ENCODE measurements around the gene SLC7A4.
"Not testable (repeated sequence)": the region's sequence is repeated elsewhere in the genome, so short reads cannot be mapped to it uniquely, and the experiment has no call there.

SLC7A4 gene, protein sequence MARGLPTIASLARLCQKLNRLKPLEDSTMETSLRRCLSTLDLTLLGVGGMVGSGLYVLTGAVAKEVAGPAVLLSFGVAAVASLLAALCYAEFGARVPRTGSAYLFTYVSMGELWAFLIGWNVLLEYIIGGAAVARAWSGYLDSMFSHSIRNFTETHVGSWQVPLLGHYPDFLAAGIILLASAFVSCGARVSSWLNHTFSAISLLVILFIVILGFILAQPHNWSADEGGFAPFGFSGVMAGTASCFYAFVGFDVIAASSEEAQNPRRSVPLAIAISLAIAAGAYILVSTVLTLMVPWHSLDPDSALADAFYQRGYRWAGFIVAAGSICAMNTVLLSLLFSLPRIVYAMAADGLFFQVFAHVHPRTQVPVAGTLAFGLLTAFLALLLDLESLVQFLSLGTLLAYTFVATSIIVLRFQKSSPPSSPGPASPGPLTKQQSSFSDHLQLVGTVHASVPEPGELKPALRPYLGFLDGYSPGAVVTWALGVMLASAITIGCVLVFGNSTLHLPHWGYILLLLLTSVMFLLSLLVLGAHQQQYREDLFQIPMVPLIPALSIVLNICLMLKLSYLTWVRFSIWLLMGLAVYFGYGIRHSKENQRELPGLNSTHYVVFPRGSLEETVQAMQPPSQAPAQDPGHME

DNA sequence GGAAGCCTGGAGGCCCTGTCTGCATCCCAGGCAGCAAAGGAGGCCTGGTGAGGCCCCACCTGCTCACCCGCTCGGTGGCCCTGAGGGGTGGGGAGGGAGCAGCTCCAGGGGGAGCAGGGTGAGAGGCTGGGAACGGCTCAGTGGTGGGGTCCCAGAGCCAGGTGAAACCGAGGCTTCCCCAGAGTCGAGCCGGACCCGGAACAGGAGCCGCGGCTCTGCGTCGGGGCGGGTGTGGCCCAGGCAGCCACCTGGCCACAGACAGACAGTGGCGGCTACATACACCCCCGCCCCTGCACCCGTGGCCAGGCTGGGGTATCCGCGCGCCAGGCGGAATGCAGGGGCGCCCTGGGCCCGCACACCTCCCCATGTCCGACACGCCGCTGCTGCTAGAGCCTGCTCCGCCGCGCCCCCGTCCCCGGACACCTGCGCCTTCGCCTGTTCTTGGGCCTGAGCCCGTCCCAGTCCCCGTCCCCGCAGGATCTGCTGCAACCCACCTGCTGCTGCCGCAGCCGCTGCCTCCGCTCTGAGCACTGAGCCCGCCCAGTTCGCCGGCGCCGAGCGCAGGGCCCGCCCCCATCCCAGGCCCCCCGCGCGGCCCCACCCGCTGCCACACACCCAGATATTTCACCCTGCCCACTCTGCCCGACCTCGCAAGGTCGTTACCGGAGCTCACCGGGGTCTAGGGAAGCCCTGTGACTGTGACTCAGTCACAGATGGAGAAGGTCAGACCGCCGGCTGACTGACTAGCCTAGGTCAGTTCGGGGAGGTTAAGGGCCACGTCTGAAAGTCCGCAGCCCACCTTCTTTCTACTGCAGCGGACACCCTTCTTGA, at the start of gene SLC7A4:
Gene SLC7A4, minus strand, starts transcription at position 525 of the 831 bp plus-strand sequence. CDS start 749 bp downstream, outside the sequence.
- FAIRE-seq = no peak

DNA sequence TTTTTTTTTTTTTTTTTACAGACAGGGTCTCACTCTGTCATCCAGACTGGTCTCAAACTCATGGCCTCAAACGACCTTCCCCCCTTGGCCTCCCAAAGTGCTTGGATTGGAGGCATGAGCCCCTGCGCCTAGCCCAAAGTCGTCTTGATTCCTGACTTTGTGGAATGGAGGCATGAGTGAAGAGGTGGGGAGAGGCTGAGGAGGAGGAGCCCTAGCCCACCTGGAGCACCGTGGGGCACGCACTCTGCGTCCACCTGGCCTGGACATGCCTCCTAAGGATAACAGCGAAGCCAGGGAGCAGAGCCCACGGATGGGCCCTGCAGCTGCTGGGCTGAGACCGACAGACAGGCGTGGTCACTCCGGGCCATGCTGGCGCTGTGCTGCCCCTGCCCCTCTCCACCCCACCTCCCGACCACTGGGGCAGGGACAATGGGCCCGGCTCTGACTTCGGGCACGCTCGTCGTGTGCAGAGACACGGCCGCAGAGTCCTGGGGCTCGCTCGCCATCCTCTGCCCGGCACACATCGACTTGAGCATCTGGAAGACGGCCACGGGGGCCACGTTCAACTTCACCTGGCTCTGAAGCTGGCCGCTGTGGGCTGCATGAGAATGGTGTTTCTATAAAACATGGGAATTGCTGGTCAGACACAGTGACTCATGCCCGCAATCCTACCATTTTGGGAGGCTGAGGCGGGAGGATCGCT, 48.2 kb upstream of the SLC7A4 start:
- no peak for FAIRE-seq

DNA sequence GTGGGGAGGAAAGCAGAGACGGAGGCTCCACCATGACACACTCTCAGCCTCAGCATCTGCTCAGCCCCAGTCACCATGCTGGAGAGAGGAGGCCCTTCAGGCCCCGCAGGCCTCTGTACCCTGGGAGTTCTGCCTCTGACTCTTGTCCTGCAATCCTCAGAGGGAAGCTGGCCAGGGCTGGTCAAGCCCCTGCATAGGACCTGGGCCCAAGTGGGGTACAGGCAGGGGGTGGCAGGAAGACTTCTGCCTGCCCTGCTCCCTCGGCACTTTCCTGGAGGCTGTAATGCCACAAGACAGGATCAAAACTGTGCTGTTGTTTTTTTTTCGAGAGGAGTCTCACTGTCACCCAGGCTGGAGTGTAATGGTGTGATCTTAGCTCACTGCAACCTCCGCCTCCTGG, 47.1 kb upstream of the SLC7A4 start:
- no peak for FAIRE-seq

DNA sequence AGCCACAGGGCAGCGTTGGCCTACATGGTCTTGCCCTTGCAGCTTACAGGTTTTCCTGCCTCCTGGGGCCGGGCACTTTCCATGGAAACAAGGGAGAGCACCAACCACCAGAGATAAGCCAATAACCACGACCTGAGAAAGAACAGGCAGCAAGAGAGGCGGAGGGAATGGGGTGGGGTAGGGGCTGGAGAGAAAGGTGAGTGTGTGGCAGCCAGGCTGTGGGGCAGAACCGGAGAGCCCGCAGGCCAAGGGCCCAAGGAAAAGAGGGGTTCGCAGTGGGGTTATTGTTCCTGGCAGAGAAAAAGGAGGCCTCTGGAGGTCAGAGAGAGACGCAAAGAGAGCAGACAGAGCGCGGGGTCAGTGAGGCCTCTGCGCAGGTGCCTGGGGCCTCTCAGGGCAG, 46.6 kb upstream of the SLC7A4 start:
- FAIRE-seq = no peak

DNA sequence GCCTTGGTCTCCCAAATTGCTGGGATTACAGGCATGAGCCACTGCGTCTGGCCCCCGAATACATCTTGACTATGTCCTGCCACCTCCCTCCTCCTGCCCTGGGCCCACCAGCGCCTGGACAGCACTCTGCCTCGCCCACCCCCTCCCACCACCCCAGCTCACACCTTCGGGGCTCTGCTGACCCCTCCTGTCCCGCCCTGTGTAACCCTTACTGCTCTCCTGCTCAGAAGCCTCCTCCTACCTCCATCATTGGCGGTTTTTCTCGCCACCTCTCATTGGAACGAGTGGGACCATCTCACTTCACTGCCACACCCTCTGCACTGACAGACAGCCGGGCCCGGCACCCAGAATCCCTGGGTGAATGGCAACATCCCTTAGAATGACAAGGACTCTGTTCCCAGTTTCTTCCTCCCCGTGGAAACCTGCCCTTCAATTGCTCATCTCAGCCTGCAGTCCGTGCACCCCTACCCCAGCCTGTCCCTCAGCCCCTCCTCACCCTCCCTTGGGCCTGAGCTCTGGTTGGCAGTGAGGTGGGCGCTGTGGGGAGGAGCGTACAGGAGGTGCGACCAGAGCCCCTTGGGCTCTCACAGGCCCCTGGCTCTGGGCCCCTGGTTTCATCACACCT, 45.6 kb upstream of the SLC7A4 start:
- no peak for FAIRE-seq

DNA sequence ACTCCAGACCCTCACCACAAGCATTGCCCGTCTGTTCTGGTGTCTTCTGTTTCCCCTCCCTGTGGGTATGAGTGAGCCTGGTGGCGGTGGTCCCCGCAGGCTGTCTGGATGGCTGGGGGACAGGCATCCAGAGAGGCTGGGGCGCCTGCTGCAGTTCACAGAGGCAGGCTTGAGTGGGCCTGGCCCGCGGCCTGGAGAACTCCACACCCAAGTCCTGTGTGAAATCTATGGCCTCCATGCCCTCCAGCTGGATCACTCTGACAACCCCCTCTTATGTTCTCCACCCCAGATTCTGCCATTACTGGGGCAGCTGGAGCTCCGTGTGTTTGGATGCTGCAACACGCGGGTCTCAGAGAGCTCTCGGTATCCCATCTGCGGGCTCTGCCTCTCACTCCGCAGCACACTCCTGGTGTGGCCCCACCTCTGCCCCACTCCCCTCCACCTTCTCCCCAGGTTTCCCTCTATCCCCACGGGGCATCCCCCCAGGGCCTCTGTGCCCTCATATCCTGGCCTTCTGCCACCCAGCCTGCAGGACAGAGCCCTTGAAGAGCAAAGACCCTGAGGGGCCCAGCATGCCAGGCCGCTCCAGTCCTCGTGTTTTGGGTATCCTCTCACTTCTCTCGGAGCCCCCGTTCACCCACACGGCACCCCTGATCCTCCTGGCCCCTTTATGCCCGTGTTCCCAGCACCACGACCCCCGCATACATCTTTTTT, 44.7 kb upstream of the SLC7A4 start:
- FAIRE-seq = no peak

DNA sequence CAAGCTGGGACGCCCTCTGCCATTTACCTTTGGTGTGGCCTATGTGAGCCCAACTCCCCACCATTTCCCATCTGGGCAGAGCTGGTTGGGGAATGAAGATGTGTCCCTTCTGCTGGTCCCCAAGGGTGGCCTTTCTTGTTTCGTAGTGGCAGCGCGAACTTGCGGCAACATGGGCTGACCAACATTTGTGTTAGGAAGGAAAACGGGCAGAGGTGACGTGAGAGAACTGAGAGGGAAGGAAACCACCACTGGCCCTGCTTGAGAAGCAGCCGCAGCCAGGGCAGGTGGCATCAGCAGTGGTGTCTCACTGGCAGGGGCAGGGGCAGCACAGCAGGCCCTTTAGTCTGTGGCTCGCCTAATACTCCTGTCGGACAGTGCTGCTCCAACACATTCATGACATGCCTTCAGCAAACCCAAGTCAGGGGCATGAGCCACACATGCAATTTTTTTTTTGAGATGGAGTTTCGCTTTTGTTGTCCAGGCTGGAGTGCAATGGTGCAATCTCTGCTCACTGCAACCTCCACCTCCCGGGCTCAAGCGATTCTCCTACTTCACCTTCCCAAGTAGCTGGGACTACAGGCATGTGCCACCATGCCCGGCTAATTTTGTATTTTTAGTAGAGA, 43.3 kb upstream of the SLC7A4 start:
- FAIRE-seq = no peak

DNA sequence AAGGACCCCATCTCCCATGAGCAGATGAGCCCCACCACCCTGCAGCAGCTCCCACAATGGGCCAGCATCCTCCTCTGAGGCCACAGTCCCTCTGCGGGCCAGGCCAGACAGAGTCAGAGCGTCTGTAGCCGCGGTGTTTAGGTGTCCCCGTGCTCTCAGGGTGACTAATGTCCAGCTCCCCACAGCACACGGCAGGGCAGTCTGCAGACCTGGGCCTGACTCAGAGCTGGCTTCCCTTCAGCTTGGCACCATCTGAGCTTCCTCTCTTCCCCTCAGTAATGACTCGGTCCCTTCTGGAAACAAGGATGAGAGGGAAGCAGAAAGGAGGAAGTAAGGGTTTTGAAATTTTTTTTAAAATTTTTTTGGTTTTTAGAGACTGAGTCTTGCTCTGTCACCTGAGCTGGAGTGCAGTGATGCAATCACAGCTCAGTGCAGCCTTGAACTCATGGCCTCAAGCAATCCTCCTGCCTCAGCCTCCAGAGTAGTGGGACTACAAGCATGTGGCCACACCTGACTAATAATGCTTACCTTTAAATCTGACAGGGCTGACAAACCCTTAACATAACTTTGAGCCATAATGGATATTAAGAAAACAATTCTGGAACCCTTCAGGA, 41.8 kb upstream of the SLC7A4 start:
- no peak for FAIRE-seq

DNA sequence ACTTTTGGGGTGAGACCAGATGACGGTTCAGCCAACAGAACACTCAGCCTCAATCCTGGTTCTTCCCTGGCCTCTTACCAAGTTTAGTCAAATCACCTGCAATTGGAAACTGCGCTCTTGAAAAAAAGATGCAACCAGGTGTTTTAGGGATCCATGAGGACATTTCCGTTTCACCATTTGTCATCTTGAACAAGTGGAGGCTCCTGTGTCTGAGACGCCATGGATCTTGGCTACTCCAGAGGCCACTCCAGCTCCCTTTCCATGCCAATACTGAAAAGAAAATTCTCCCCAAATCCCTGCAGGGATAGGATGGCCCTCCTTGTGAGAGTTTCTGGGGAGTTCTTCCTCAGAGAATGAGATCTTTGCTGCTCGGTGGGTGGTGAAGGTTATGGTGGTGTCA, 41.1 kb upstream of the SLC7A4 start:
- FAIRE-seq = no peak

DNA sequence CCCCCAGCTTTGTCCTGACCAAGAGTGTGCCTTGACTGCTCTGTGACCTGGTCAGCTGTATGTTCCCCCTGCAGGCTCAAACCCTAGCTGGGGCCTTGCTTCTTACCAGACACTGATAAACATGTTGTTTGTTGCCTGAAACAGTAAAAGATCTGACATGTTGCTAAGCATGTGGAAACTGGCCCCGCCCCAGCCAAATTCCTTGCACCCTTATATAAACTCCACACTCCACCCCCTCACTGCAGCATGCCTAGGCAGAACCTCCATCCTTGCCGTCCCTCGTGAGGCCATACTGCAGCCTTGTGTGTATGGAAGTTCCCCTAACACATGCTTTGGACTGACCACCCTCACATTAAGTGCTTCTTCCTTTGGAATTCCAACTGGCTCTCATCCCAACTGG, 40.7 kb upstream of the SLC7A4 start:
- FAIRE-seq = no peak

DNA sequence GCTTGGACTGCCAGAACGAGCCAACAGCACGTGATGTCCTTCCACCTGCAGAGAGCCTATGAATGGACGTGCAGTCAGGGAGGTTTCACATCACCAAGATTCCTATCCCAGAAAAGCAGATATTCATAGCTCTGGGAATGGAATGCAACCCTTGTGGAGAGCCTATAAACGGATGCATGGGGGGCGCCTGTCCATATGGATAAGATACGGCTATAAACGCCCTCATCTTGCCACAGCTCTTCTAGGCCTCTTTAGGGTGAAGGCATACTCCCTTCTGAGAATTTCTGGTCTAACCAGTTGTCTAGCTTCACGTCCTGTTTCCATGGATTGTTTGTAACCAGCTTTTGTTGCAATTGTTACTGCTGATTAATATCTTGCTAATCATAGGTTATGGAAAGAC, 39.4 kb upstream of the SLC7A4 start:
- FAIRE-seq = not testable (repeated sequence)

DNA sequence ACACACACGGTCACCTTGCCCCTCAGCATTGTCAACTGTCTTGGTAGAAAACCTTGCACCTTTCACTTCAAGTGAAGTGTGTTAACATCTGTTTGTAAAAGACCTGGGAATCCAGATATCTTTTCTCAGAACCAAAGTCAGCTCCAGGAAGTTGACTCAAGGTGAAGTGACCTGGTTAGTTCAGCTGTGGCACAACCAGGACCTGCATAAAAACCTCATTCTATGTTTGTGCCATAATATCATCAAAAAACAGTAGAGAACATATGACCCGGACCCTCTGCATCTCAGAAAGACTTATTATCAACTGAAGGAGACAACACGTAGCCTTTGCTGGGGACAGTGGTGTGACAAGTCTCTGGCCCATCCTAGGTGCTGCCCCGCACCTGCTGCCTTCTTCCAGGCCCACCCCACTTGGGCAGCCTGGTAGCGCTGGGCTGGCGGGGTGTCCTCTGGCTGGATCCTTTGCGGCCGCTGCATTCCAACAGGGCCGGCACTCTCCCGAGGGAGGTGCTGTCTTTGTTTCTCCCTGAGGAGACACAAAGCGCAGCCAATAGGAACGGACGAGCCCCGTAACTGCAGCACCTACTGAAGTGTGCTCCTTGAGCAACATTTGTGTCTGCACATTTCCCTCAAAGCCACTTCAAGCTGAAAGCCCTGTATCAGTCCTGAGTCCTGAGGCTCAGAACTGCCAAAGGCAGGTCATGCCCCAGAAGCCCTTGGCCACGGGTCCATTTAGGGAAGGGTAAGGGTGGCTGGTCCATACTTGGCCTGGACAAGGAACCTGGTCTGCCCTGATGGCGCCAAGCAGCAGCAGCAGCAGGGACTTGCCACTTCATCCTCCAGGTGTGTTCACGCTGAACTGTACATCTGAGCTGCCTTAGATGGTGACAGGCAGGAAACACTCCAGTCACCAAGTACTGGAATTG, 38.6 kb upstream of the SLC7A4 start:
- no peak for FAIRE-seq

DNA sequence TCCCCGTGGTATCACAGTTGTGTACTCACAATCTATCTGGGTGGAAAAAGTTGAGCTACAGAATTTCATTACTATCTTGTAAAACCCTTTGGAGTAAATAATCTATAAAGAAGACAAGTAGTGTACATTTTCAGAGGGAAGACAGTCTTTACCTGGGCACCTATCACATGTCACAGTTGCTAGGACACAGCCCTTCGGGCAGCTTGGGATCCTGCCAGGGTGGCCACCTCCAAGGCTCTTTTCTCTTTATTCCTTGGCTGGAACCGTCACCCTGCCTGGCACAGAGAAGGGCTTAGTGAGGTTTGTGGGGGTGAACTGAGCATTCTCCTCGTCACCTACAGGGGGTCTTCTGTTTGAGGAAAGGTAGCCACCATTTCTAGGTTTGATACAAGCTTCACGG, 37.0 kb upstream of the SLC7A4 start:
- FAIRE-seq = no peak

DNA sequence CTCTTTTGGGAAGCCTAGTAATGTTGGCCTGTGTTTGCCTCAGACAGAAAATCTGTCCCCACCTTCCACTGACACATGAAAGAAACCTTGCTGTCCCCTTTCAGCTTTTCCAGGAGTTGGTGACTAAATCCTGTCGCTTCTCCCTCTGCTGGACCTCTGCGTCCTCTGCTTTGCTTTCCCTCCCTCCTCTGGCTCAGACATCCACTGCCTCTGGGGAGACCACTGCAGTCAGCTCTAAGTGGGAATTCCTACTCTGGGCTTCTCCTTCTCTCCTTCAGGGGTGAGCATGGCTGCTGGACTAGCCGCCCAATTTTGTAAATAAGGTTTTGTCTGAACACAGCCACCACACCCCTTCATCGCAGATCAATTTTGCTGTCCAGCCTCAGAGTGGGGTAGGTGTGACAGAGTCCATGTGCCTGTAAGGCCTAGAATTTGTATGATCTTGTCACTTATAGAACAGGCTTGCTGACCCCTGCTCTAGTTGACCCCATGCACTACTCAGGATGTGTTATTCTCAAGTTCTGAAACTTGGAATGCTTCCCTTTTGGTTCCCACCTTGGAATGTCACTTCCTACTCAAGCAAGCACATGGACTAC, 36.4 kb upstream of the SLC7A4 start:
- FAIRE-seq = no peak

DNA sequence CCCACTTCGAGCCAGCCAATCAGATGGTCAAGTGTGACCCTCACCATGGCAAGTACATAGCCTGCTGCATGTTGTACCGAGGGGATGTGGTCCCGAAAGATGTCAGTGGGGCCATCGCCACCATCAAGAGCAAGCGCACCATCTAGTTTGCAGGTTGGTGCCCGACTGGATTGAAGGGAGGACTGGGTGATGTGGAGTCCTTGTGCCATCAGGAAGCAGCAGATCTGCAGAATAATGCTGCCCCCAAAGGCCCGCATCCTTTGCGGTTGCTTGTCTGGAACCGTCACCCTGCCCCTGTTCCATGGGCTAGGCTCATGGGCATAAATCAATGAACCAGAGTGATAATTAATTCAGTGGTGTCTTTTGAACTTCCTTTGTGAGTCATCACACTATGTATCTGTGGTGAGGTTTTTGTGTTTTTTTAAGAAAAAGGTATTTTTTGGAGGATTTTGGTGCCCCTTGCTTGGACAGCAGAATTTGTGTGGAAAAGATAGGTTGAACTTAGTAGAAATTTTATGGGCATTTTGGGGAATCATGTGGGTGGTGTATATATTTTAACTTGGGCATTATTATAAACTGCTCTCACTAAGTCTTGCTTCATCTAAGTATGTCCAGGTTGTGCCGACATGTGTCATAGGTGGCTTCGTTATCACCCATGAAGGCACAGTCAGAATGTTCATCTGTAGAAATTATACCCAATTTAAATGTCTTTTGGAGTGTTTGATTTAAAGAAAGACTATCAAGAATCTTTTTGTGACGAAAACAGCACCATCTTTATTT, 35.7 kb upstream of the SLC7A4 start:
- FAIRE-seq = no peak

DNA sequence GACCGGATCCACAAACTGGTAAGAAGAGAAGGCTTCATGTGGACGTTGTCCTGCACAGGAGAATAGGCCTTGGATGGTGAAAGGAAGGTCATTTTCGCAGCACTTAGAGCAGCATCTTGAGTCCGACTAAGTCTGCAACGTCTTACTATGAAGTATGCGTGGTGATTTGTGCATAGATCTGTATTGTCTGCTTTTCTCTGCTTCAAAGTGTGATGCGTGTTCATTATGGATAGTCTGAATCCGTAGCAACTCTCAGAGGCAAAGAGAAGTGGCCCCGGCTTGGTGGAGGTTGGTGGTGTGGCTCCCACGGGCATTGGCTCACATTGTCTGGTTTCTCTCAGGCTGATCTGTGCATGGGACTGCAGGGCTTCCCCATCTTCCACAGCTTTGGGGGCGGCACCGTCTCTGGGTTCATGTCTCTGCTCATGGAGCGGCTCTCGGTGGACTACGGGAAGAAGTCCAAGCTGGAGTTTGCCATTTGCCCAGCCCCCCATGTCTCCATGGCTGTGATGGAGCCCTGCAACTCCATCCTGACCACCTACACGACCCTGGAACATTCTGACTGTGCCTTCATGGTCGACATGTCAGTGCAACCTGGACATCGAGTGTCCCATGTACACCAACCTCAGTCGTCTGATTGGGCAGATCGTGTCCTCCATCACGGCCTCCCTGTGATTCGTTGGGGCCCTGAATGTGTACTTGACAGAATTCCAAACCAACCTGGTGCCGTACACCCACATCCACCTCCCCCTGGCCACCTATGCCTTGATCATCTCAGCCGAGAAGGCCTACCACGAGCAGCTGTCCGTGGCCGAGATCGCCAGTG, 34.9 kb upstream of the SLC7A4 start:
- no peak for FAIRE-seq

Data from A204.1 (cell line).